HL-60 (cell line): ENCODE measurements around the gene ITGAE.
"Not testable (repeated sequence)": the region's sequence is repeated elsewhere in the genome, so short reads cannot be mapped to it uniquely, and the experiment has no call there.

Experiments
- DNase-seq, 2 experiments: peaks; one replicate each; pipeline ENCODE4 v3.0.0-alpha.2; 2010 to 2020; ENCODE audit warnings: low read depth in 1 of 2, low spot score in 1 of 2
- H3K27ac ChIP-seq: fragments of 250-450 bp; sonication (Bioruptor Pico); replicated peaks from 2 replicates; pipeline ENCODE4 v1.5.1; 2020; ENCODE audit warnings: mild to moderate bottlenecking, moderate library complexity
- H3K27me3 ChIP-seq: fragments of 250-450 bp; sonication (Bioruptor Pico); 2 replicates; pipeline ENCODE4 v1.5.1; 2021; ENCODE audit warnings: mild to moderate bottlenecking, moderate library complexity; ENCODE audit not compliant: insufficient read depth, poor library complexity, severe bottlenecking
- H3K4me3 ChIP-seq: replicated peaks from 2 replicates; pipeline ENCODE4 v1.5.1; 2011; ENCODE audit warnings: mild to moderate bottlenecking, control low read depth, low read length; ENCODE audit not compliant: insufficient read depth
- CTCF ChIP-seq: IDR thresholded peaks from one replicate; pipeline ENCODE4 v1.5.1; 2011; ENCODE audit warnings: low read length, control low read depth, inconsistent platforms; ENCODE audit not compliant: insufficient read depth
- GABPA ChIP-seq: IDR thresholded peaks from 2 replicates; pipeline ENCODE4 v1.6.1; 2012; ENCODE audit warnings: low read depth
- POLR2AphosphoS5 ChIP-seq: IDR thresholded peaks from 2 replicates; pipeline ENCODE4 v1.6.1; 2012; ENCODE audit warnings: low read depth
- SPI1 ChIP-seq: IDR thresholded peaks from 2 replicates; pipeline ENCODE4 v1.6.1; 2012; ENCODE audit warnings: low read depth, mild to moderate bottlenecking, borderline replicate concordance
- TF ChIP-seq, protein P1 (sequence below): IDR thresholded peaks from 2 replicates; pipeline ENCODE4 v1.6.1; 2012; ENCODE audit warnings: low read depth; ENCODE audit not compliant: insufficient replicate concordance

ITGAE gene

DNA sequence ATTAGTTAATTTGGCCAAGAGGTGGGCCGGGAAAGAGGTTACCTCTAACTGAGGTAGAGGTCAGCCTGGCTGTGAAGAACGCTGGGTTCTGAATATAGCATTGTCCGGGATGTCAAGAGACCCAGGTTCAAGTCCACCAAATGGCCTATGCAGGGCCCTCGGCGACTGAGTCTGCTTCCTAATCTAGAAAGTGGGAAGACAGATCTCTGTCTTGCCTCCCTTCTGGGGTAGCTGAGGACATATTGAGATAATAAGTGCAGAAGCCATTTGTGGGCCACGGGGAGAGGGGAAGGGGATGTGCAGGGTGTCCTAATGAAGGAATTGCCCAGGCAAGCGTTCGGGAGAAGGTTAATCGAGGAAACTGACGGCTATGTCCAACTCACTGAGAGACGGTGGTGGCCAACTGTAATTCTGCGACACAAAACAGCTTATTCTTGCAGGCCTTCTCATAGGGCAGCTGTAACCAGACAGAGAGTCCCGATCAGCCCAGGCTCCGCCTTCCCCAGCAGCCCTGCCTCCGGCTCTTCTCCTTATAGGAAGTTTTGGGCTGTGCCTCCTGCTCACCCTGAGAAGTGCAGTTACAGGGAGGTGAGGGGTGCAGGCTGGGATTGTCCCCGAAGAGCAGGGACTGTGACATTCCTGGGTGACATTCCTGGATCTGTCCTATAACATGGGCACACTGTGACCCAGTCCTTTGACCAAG lies 61.4 kb downstream of the ITGAE start:
- Histone ChIP-seq H3K4me3 (no peak overlapping the region), H3K27me3 (no peaks in the 10 kb centered on the region), H3K27ac (no peak overlapping the region)
- no peak for DNase-seq
- TF ChIP-seq POLR2AphosphoS5, result no peak
- TF ChIP-seq SPI1, result no peak
- no peak for TF ChIP-seq GABPA
- TF ChIP-seq, protein P1, sequence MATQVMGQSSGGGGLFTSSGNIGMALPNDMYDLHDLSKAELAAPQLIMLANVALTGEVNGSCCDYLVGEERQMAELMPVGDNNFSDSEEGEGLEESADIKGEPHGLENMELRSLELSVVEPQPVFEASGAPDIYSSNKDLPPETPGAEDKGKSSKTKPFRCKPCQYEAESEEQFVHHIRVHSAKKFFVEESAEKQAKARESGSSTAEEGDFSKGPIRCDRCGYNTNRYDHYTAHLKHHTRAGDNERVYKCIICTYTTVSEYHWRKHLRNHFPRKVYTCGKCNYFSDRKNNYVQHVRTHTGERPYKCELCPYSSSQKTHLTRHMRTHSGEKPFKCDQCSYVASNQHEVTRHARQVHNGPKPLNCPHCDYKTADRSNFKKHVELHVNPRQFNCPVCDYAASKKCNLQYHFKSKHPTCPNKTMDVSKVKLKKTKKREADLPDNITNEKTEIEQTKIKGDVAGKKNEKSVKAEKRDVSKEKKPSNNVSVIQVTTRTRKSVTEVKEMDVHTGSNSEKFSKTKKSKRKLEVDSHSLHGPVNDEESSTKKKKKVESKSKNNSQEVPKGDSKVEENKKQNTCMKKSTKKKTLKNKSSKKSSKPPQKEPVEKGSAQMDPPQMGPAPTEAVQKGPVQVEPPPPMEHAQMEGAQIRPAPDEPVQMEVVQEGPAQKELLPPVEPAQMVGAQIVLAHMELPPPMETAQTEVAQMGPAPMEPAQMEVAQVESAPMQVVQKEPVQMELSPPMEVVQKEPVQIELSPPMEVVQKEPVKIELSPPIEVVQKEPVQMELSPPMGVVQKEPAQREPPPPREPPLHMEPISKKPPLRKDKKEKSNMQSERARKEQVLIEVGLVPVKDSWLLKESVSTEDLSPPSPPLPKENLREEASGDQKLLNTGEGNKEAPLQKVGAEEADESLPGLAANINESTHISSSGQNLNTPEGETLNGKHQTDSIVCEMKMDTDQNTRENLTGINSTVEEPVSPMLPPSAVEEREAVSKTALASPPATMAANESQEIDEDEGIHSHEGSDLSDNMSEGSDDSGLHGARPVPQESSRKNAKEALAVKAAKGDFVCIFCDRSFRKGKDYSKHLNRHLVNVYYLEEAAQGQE, result no peak
- no peak for TF ChIP-seq CTCF

- H3K27ac ChIP-seq, result no peak overlapping the region
- no peak overlapping the region for H3K4me3 ChIP-seq
- TF ChIP-seq GABPA (no peak), POLR2AphosphoS5 (no peak), SPI1 (no peak), CTCF (no peak)
- TF ChIP-seq, protein P1, result no peak
- no peak for DNase-seq
- H3K27me3 ChIP-seq, result no peaks in the 10 kb centered on the region
Observed at GRCh38 chr17:3738562-3739295, 62.3 kb downstream of the ITGAE start.

DNA sequence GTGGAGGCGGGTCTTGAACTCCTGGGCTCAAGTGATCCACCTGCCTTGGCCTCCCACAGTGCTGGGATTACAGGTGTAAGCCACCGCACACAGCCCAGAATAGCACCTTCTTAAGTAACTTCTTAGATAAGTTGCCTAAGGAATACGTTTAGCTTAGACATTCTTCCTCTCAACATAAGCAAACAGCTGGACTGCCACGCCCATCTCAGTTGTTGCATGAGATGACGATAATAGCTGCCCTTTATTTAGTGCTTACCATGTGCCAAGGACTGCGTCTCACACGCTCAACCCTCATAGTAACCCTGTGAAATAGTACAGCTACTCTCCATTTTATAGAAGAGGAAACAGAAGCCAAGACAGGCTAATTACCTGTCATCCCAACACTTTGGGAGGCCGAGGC lies 65.5 kb downstream of the ITGAE start:
- DNase-seq, result no peak
- H3K4me3 ChIP-seq, result no peak overlapping the region
- no peak overlapping the region for H3K27ac ChIP-seq
- no peak for TF ChIP-seq CTCF
- no peak for TF ChIP-seq POLR2AphosphoS5
- TF ChIP-seq SPI1, result no peak
- no peak for TF ChIP-seq GABPA
- H3K27me3 ChIP-seq, result no peaks in the 10 kb centered on the region

DNA sequence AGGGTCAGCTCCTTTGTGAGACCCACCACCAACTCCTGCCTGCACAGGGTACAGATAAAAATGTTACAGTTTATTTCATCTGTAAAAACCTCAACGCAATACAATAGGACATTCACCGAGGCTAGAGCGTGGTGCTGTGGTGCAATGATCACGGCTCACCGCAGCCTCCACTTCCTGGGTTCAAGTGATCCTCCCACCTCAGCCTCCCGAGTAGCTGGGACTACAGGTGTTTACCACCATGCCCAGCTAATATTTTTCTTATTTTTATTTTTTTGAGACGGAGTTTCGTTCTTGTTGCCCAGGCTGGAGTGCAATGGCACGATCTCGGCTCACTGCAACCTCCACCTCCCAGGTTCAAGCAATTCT lies 66.1 kb downstream of the ITGAE start:
- H3K4me3 ChIP-seq, DNase-seq, H3K27ac ChIP-seq, H3K27me3 ChIP-seq: not testable (repeated sequence)
